Endothelial cell of umbilical vein (primary cell): ENCODE measurements around the gene NDUFV1. TPM values are rescaled to one million over a fixed set of nuclear protein-coding genes. Genes with fewer than 3 reads are reported as not detected.

Source experiments
- BruUV-seq: library from RNA; stranded (reverse); fragments of 400-500 nt; replicated peaks from 2 replicates; lab custom pipeline; 2021; lab: Mats Ljungman, UMichigan
- CTCF ChIA-PET: fragments of 300-600, 350-600 bp; sonication (Branson Sonifier 250); formaldehyde crosslinking; loops from one replicate; lab custom pipeline; 2021; ENCODE audit warnings: antibody characterized with exemption, inconsistent platforms; lab: Charles Lee
- POLR2A ChIA-PET: fragments of 300-600, 350-600 bp; sonication (Branson Sonifier 250); formaldehyde crosslinking; loops from one replicate; lab custom pipeline; 2021; ENCODE audit warnings: antibody characterized with exemption, inconsistent platforms; lab: Charles Lee
- DNase-seq: peaks from one replicate; pipeline ENCODE4 v3.0.0-alpha.2; 2011; ENCODE audit warnings: low read depth, low spot score
- FAIRE-seq: peaks from 2 replicates; lab custom pipeline; 2011; peaks lifted over from hg19 to GRCh38; lab: Jason Lieb, UNC
- H2AFZ ChIP-seq: 2 replicates; pipeline ENCODE4 v1.6.0; 2012; ENCODE audit warnings: low read depth, low read length, control low read depth, inconsistent platforms
- H3K27ac ChIP-seq: 2 replicates; pipeline ENCODE4 v1.5.1; 2011; ENCODE audit warnings: low read depth, mild to moderate bottlenecking, control low read depth, low read length, moderate library complexity; ENCODE audit not compliant: insufficient read depth
- H3K27me3 ChIP-seq, 2 experiments: 2 replicates each; pipeline versions ENCODE4 v1.6.0 to v1.6.1; 2011; ENCODE audit warnings: low read length in 2 of 2, mixed read lengths in 1 of 2; ENCODE audit not compliant: control insufficient read depth in 2 of 2, insufficient read depth in 2 of 2
- H3K36me3 ChIP-seq, 2 experiments: 2 replicates in 1 of 2; 3 replicates in 1 of 2; pipeline ENCODE4 v1.5.1; 2011; ENCODE audit warnings: low read length in 2 of 2, mild to moderate bottlenecking in 1 of 2, moderate library complexity in 1 of 2; ENCODE audit not compliant: control insufficient read depth in 2 of 2, insufficient read depth in 2 of 2; ENCODE audit errors: extremely low read depth in 1 of 2
- H3K4me1 ChIP-seq: 3 replicates; pipeline ENCODE4 v1.5.1; 2011; ENCODE audit warnings: mild to moderate bottlenecking, low read length; ENCODE audit not compliant: control insufficient read depth, insufficient read depth; ENCODE audit errors: extremely low read depth
- H3K4me2 ChIP-seq: 2 replicates; pipeline ENCODE4 v1.6.1; 2011; ENCODE audit warnings: low read length, control low read depth, mixed read lengths; ENCODE audit not compliant: insufficient read depth
- H3K4me3 ChIP-seq, 3 experiments: fragments of 200-600 bp in 1 of 3; sonication (generic), shearing (Covaris generic) in 1 of 3; replicated peaks in 1 of 3; 2 replicates each; pipeline ENCODE4 v1.5.1; 2011 to 2016; ENCODE audit warnings: control low read depth in 3 of 3, low read length in 3 of 3, mild to moderate bottlenecking in 2 of 3, inconsistent platforms in 1 of 3, low read depth in 1 of 3, moderate library complexity in 1 of 3; ENCODE audit not compliant: insufficient read depth in 1 of 3
- H3K79me2 ChIP-seq: 2 replicates; pipeline ENCODE4 v1.6.0; 2012; ENCODE audit warnings: low read length, inconsistent platforms; ENCODE audit not compliant: control insufficient read depth, insufficient read depth
- H3K9ac ChIP-seq: replicated peaks from 2 replicates; pipeline ENCODE3; 2011; ENCODE audit warnings: low read length, control low read depth; ENCODE audit not compliant: insufficient read depth; ENCODE audit errors: extremely low read depth
- H3K9me1 ChIP-seq: replicated peaks from 3 replicates; pipeline ENCODE4 v1.6.0; 2011; ENCODE audit warnings: mild to moderate bottlenecking, low read length; ENCODE audit not compliant: control insufficient read depth, insufficient read depth; ENCODE audit errors: extremely low read depth
- H3K9me3 ChIP-seq: replicated peaks from 2 replicates; pipeline ENCODE4 v1.5.1; 2012; ENCODE audit warnings: low read length, inconsistent platforms; ENCODE audit not compliant: control insufficient read depth, insufficient read depth
- H4K20me1 ChIP-seq: replicated peaks from 2 replicates; pipeline ENCODE3; 2011; ENCODE audit warnings: mild to moderate bottlenecking, low read length; ENCODE audit not compliant: control insufficient read depth, insufficient read depth; ENCODE audit errors: extremely low read depth
- CTCF ChIP-seq, 2 donors: IDR thresholded peaks; 1 replicate in 1 of 2; 2 replicates in 1 of 2; pipeline ENCODE4 v1.5.1; 2011; ENCODE audit warnings: low read length in 2 of 2, mild to moderate bottlenecking in 2 of 2, moderate library complexity in 2 of 2, control low read depth in 1 of 2, inconsistent platforms in 1 of 2, low read depth in 1 of 2; ENCODE audit not compliant: insufficient read depth in 1 of 2; ENCODE audit errors: extremely low read depth in 1 of 2
- EZH2 ChIP-seq: IDR thresholded peaks from 2 replicates; pipeline ENCODE4 v1.6.1; 2012; ENCODE audit warnings: borderline replicate concordance, low read depth, mild to moderate bottlenecking, moderate library complexity, low read length, inconsistent platforms; ENCODE audit not compliant: severe bottlenecking
- FOS ChIP-seq: IDR thresholded peaks from 2 replicates; pipeline ENCODE4 v1.6.1; 2011; ENCODE audit warnings: mild to moderate bottlenecking, low read length, moderate library complexity, borderline replicate concordance; ENCODE audit not compliant: insufficient read depth
- GATA2 ChIP-seq: IDR thresholded peaks from 2 replicates; pipeline ENCODE4 v1.7.0; 2011; ENCODE audit warnings: low read depth, mild to moderate bottlenecking, moderate library complexity, mixed read lengths, low read length; ENCODE audit not compliant: insufficient read length, insufficient read depth
- JUN ChIP-seq: IDR thresholded peaks from 2 replicates; pipeline ENCODE4 v1.6.1; 2011; ENCODE audit warnings: borderline replicate concordance, low read depth; ENCODE audit not compliant: insufficient read length, insufficient read depth
- MYC ChIP-seq: IDR thresholded peaks from one replicate; pipeline ENCODE4 v1.6.1; 2011; ENCODE audit warnings: mild to moderate bottlenecking, low read depth, low read length
- POLR2A ChIP-seq: IDR thresholded peaks from 2 replicates; pipeline ENCODE4 v1.6.1; 2012; ENCODE audit warnings: low read depth, mild to moderate bottlenecking, control low read depth, low read length
- dilution Hi-C: fragments of 300-500 bp; cut with MboI; formaldehyde crosslinking; loops from one replicate; pipeline ENCODE4 v1.15.0; 2019; ENCODE audit warnings: low sequenced_read_pairs; ENCODE audit not compliant: extremely low pct_ligation_motif_present
- intact Hi-C: fragments of 100-400 bp; cut with micrococcal nuclease; formaldehyde crosslinking; loops from one replicate; pipeline ENCODE4 v1.10.0; 2022
- polyA plus RNA-seq, 4 experiments: library from polyadenylated mRNA; depleted of rRNA in 3 of 4; stranded (reverse) in 3 of 4; unstranded in 1 of 4; fragments of >200 nt; gene quantifications; 2 replicates each; pipeline versions ENCODE4 v1.2.1 to v1.2.3, GENCODE V29; 2011 to 2012; ENCODE audit warnings: missing spikeins in 1 of 4
- total RNA-seq: library from RNA; stranded (reverse); gene quantifications from 2 replicates; pipeline ENCODE4 v1.2.3, GENCODE V29; 2021

The NDUFV1 gene
- total and polyA plus RNA-seq, 2 donors (not counting 3 experiments of a cell fraction or from before 2014, with no cell fraction given), result 191 to 203 TPM

DNA sequence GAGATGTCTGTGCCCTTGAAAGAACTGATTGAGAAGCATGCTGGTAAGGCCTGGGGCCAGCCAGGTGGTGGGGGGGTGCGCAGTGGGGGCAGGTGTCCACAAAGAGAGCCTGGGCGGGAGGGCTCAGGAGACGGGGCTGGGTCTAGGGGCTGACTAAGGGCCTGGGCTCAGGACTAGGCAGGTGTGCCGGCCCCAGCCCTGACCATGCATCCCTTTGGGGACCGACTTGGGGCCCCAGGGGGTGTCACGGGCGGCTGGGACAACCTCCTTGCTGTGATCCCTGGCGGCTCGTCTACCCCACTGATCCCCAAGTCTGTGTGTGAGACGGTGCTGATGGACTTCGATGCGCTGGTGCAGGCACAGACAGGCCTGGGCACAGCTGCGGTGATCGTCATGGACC lies 4.4 kb downstream of the NDUFV1 start:
- H3K9me3 ChIP-seq, result no peaks in the 10 kb centered on the region
- ChIA-PET CTCF (no interaction called here), POLR2A (no interaction called here)
- no peak overlapping the region for H3K27ac ChIP-seq
- H2AFZ ChIP-seq, result no peak overlapping the region
- no peak overlapping the region for H3K9ac ChIP-seq
- no peak overlapping the region for H3K4me2 ChIP-seq
- no peak overlapping the region for H3K4me3 ChIP-seq
- no TSS peak for BruUV-seq
- peaks cover 6% of the 10 kb centered on the region for H3K4me1 ChIP-seq
- intact Hi-C loops (no loop called here), dilution Hi-C loops (no loop called here)
- DNase-seq (no peak), FAIRE-seq (no peak)
- peaks cover 3 to 5% of the 10 kb centered on the region in 2 experiments for H3K27me3 ChIP-seq
- H4K20me1 ChIP-seq, result no peaks in the 10 kb centered on the region
- no peaks in the 10 kb centered on the region for H3K9me1 ChIP-seq
- TF ChIP-seq FOS (no peak), CTCF (IDR thresholded peaks at IDR 0.05; ENCODE audit: extremely low read depth in 1 of 2, insufficient read depth in 1 of 2, low read depth in 1 of 2, low read length in 2 of 2) (no peak), MYC (no peak), JUN (no peak), EZH2 (no peak), GATA2 (no peak), POLR2A (no peak)
- H3K36me3 ChIP-seq, result peaks cover 3 to 22% of the 10 kb centered on the region in 2 experiments
- H3K79me2 ChIP-seq, result peaks cover 11% of the 10 kb centered on the region
